OCI-LY1 (cell line): ENCODE data around the gene PHF24.

Experiments
- H2AFZ ChIP-seq: fragments of 200-600 bp; sonication (generic), shearing (Covaris generic); 2 replicates; pipeline ENCODE4 v1.6.0; 2014; ENCODE audit warnings: antibody characterized with exemption, mild to moderate bottlenecking, low read length
- H3F3A ChIP-seq: fragments of 200-600 bp; sonication (generic), shearing (Covaris generic); 2 replicates; pipeline ENCODE4 v1.6.0; 2014; ENCODE audit warnings: mild to moderate bottlenecking, antibody characterized with exemption, low read length, moderate library complexity; ENCODE audit not compliant: insufficient read depth
- H3K27ac ChIP-seq: fragments of 200-600 bp; sonication (generic); 2 replicates; pipeline ENCODE4 v1.5.1; 2014; ENCODE audit warnings: low read length, mixed run types, mild to moderate bottlenecking, low read depth; ENCODE audit not compliant: poor library complexity, severe bottlenecking
- H3K27me3 ChIP-seq: fragments of 200-600 bp; sonication (generic); 2 replicates; pipeline ENCODE4 v1.6.0; 2014; ENCODE audit warnings: antibody characterized with exemption, mild to moderate bottlenecking, low read length, moderate library complexity; ENCODE audit not compliant: insufficient read depth
- H3K36me3 ChIP-seq: fragments of 200-600 bp; sonication (generic); 2 replicates; pipeline ENCODE4 v1.6.1; 2014; ENCODE audit warnings: mild to moderate bottlenecking, antibody characterized with exemption, low read length, moderate library complexity, mixed read lengths; ENCODE audit not compliant: insufficient read depth
- H3K4me1 ChIP-seq: fragments of 200-600 bp; sonication (generic); 2 replicates; pipeline ENCODE4 v1.5.1; 2014; ENCODE audit warnings: mild to moderate bottlenecking, low read length, moderate library complexity; ENCODE audit not compliant: insufficient read depth, severe bottlenecking
- H3K4me2 ChIP-seq: fragments of 200-600 bp; sonication (generic), shearing (Covaris generic); 2 replicates; pipeline ENCODE4 v1.6.1; 2014; ENCODE audit warnings: low read length
- H3K4me3 ChIP-seq: fragments of 200-600 bp; sonication (generic); 2 replicates; pipeline ENCODE4 v1.5.1; 2014; ENCODE audit warnings: low read length, low read depth, mild to moderate bottlenecking, mixed read lengths; ENCODE audit not compliant: poor library complexity, severe bottlenecking
- H3K79me2 ChIP-seq: fragments of 200-600 bp; shearing (Covaris generic); 2 replicates; pipeline ENCODE4 v1.6.1; 2016; ENCODE audit warnings: mixed run types, low read length, mixed read lengths; ENCODE audit not compliant: insufficient read depth
- H3K9ac ChIP-seq: fragments of 200-600 bp; sonication (generic), shearing (Covaris generic); 2 replicates; pipeline ENCODE4 v1.6.1; 2014; ENCODE audit warnings: mild to moderate bottlenecking, low read length, mixed read lengths
- H3K9me2 ChIP-seq: fragments of 200-600 bp; sonication (generic), shearing (Covaris generic); 2 replicates; pipeline ENCODE4 v1.6.1; 2014; ENCODE audit warnings: low read depth, mild to moderate bottlenecking, low read length, mixed read lengths
- H3K9me3 ChIP-seq: fragments of 200-600 bp; shearing (Covaris generic); 2 replicates; pipeline ENCODE4 v1.6.1; 2014; ENCODE audit warnings: low read length, mixed read lengths
- H4K20me1 ChIP-seq: fragments of 200-600 bp; sonication (generic), shearing (Covaris generic); 2 replicates; pipeline ENCODE4 v1.6.0; 2016; ENCODE audit warnings: mild to moderate bottlenecking, low read length; ENCODE audit not compliant: insufficient read depth
- EZH2 ChIP-seq: fragments of 200-600 bp; sonication (generic), shearing (Covaris generic); IDR thresholded peaks from 2 replicates; pipeline ENCODE4 v1.8.0; 2017; ENCODE audit warnings: borderline replicate concordance, mixed run types, mild to moderate bottlenecking, antibody characterized with exemption, low read length, moderate library complexity, mixed read lengths
- TF ChIP-seq, protein P1 (sequence below): fragments of 200-600 bp; sonication (generic), shearing (Covaris generic); IDR thresholded peaks from 2 replicates; pipeline ENCODE4 v1.5.1; 2017; ENCODE audit warnings: mild to moderate bottlenecking, antibody characterized with exemption, low read length, moderate library complexity, mixed read lengths

Gene PHF24

GRCh38 chr9:35029241-35029640, 71.2 kb downstream of the PHF24 start:
- Histone ChIP-seq H3K36me3 (no peaks in the 10 kb centered on the region), H2AFZ (no peak overlapping the region), H3K27ac (no peak overlapping the region), H3K9ac (no peak overlapping the region), H3K79me2 (no peaks in the 10 kb centered on the region), H3K4me2 (no peak overlapping the region), H3K9me3 (no peaks in the 10 kb centered on the region), H4K20me1 (no peaks in the 10 kb centered on the region), H3K4me1 (no peaks in the 10 kb centered on the region), H3K9me2 (no peaks in the 10 kb centered on the region), H3K4me3 (no peak overlapping the region), H3F3A (no peaks in the 10 kb centered on the region), H3K27me3 (no peaks in the 10 kb centered on the region)
- TF ChIP-seq, protein P1, sequence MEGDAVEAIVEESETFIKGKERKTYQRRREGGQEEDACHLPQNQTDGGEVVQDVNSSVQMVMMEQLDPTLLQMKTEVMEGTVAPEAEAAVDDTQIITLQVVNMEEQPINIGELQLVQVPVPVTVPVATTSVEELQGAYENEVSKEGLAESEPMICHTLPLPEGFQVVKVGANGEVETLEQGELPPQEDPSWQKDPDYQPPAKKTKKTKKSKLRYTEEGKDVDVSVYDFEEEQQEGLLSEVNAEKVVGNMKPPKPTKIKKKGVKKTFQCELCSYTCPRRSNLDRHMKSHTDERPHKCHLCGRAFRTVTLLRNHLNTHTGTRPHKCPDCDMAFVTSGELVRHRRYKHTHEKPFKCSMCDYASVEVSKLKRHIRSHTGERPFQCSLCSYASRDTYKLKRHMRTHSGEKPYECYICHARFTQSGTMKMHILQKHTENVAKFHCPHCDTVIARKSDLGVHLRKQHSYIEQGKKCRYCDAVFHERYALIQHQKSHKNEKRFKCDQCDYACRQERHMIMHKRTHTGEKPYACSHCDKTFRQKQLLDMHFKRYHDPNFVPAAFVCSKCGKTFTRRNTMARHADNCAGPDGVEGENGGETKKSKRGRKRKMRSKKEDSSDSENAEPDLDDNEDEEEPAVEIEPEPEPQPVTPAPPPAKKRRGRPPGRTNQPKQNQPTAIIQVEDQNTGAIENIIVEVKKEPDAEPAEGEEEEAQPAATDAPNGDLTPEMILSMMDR = no peak
- TF ChIP-seq EZH2 = no peak

DNA sequence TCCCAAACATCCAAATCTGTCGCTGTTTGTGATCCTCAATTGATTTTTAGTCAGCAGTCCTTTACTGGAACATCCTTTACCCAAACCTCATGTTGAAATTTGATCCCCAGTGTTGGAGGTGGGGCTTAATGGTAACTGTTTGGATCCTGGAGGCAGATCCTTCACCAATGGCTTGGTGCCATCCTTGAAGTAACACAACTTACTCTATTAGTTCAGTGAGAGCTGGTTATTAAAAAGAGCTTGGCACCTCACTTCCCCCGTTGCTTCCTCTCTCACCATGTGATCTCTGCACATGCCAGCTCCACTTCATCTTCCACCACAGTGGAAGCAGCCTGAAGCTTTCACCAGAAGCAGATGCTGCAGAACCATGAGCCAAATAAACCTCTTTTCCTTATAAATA, 71.8 kb downstream of the PHF24 start:
- H3K36me3 ChIP-seq = no peaks in the 10 kb centered on the region
- H2AFZ ChIP-seq = no peak overlapping the region
- H3K27me3 ChIP-seq = no peaks in the 10 kb centered on the region
- H3K9me2 ChIP-seq = no peaks in the 10 kb centered on the region
- no peaks in the 10 kb centered on the region for H3K79me2 ChIP-seq
- no peak overlapping the region for H3K27ac ChIP-seq
- H4K20me1 ChIP-seq = no peaks in the 10 kb centered on the region
- H3K4me2 ChIP-seq = no peak overlapping the region
- H3K4me1 ChIP-seq = no peaks in the 10 kb centered on the region
- TF ChIP-seq EZH2 = no peak
- TF ChIP-seq, protein P1 = no peak
- no peaks in the 10 kb centered on the region for H3F3A ChIP-seq
- H3K9ac ChIP-seq = no peak overlapping the region
- no peak overlapping the region for H3K4me3 ChIP-seq
- no peaks in the 10 kb centered on the region for H3K9me3 ChIP-seq
